ENCODE measurements around the gene AGAP9. TPM values are rescaled to one million over a fixed set of nuclear protein-coding genes. Genes with fewer than 3 reads are reported as not detected.

The AGAP9 gene
- polyA plus RNA-seq, 1 donor from 2014 or later: 12.0 TPM

Small RNA genes lying within 50 kb of the gene (small RNA-seq; reads per million reads assigned to genes)
- 0 reads per million in 3 experiments for gene AL591684.3
- 0 reads per million in 3 experiments for gene RNA5SP312

Other genes with a start within 250 kb of the AGAP9 start
- gene GDF10, start 223.4 kb downstream of the AGAP9 start, polyA plus RNA-seq: 0.44 and 0.66 TPM in 2 replicates
- not detected in 2 replicates for gene GDF2, start 201.2 kb downstream of the AGAP9 start, polyA plus RNA-seq
- not detected in 2 replicates for gene RBP3, start 175.3 kb downstream of the AGAP9 start, polyA plus RNA-seq
- gene ZNF488, start 139.3 kb downstream of the AGAP9 start, polyA plus RNA-seq: 0.85 and 1.2 TPM in 2 replicates
- not detected in 2 replicates for gene ANXA8, start 39.5 kb downstream of the AGAP9 start, polyA plus RNA-seq
- gene FAM25G, start 31.9 kb downstream of the AGAP9 start, polyA plus RNA-seq: not detected in 2 replicates
- not detected in 2 replicates for gene SYT15B, start 240.0 kb upstream of the AGAP9 start, polyA plus RNA-seq

Measured in neural cell (in vitro differentiated cells).